HUDEP-2 (cell line): ENCODE data around the gene FAM219A.

ENCODE experiments used
- DNase-seq, 76 experiments: peaks; one replicate each; lab custom pipeline; 2025; ENCODE audit not compliant: unreplicated experiment in 76 of 76; lab: John Stamatoyannopoulos, UW

Gene FAM219A

GRCh38 chr9:34458013-34458958, at the start of gene FAM219A, which contains the start of gene DNAI1:
TSS of gene FAM219A (minus strand) at chr9:34458570. CDS start at chr9:34458263, 307 bp downstream.
TSS of gene DNAI1 (plus strand) at chr9:34458805. CDS start at chr9:34459006, 201 bp downstream.
- peak; percentile 22 to 99 (median 96) for DNase-seq

GRCh38 chr9:34507966-34508365, 49.6 kb upstream of the FAM219A start:
- no peak for DNase-seq

- no peak for DNase-seq
These were observed 49.2 kb upstream of the FAM219A start for GRCh38 chr9:34507556-34507955.

- no peak for DNase-seq
These were observed 48.3 kb upstream of the FAM219A start for GRCh38 chr9:34506623-34507022.

GRCh38 chr9:34505370-34506120, 47.2 kb upstream of the FAM219A start:
- no peak for DNase-seq

- DNase-seq = no peak
These were observed 45.0 kb upstream of the FAM219A start for GRCh38 chr9:34503406-34503805.

- DNase-seq = no peak
These were observed 44.5 kb upstream of the FAM219A start for GRCh38 chr9:34502891-34503290.

GRCh38 chr9:34502471-34502870, 44.1 kb upstream of the FAM219A start:
- DNase-seq = no peak

- no peak for DNase-seq
These were observed 43.6 kb upstream of the FAM219A start for GRCh38 chr9:34501889-34502425.

- no peak for DNase-seq
These were observed 43.0 kb upstream of the FAM219A start for GRCh38 chr9:34501372-34501771.

GRCh38 chr9:34500623-34501267, 42.4 kb upstream of the FAM219A start:
- DNase-seq = peak in 40 of 76 experiments; percentile 1 to 59 (median 22)

GRCh38 chr9:34499076-34499475, 40.7 kb upstream of the FAM219A start:
- DNase-seq = no peak

GRCh38 chr9:34498553-34498952, 40.2 kb upstream of the FAM219A start:
- no peak for DNase-seq

- DNase-seq = no peak
These were observed 37.9 kb upstream of the FAM219A start for GRCh38 chr9:34496149-34496712.

GRCh38 chr9:34493972-34494535, 35.7 kb upstream of the FAM219A start:
- DNase-seq = peak in 29 of 76 experiments; percentile 2 to 39 (median 13)

GRCh38 chr9:34492051-34492450, 33.7 kb upstream of the FAM219A start:
- DNase-seq = no peak

GRCh38 chr9:34491596-34491995, 33.2 kb upstream of the FAM219A start:
- DNase-seq = no peak

- DNase-seq = no peak
These were observed 32.4 kb upstream of the FAM219A start for GRCh38 chr9:34490760-34491159.

GRCh38 chr9:34490360-34490759, 32.0 kb upstream of the FAM219A start:
- DNase-seq = no peak

- DNase-seq = no peak
These were observed 28.2 kb upstream of the FAM219A start for GRCh38 chr9:34486572-34486971.
